SJCRH30 (cell line): ENCODE measurements around the gene CCL26. TPM values are rescaled to one million over a fixed set of nuclear protein-coding genes. Genes with fewer than 3 reads are reported as not detected.
"Not testable (repeated sequence)": the region's sequence is repeated elsewhere in the genome, so short reads cannot be mapped to it uniquely, and the experiment has no call there.

ENCODE experiments used
- DNase-seq, 2 experiments: peaks; one replicate each; pipeline ENCODE4 v3.0.0-alpha.2; 2015 to 2020
- H3K27ac ChIP-seq: fragments of 250-450 bp; sonication (Bioruptor Pico); 2 replicates; pipeline ENCODE4 v1.5.1; 2020; ENCODE audit warnings: mild to moderate bottlenecking, moderate library complexity
- H3K27me3 ChIP-seq: fragments of 250-450 bp; sonication (Bioruptor Pico); 2 replicates; pipeline ENCODE4 v1.5.1; 2020; ENCODE audit warnings: mild to moderate bottlenecking, moderate library complexity
- H3K36me3 ChIP-seq: fragments of 250-450 bp; sonication (Bioruptor Pico); 2 replicates; pipeline ENCODE4 v1.5.1; 2020; ENCODE audit warnings: mild to moderate bottlenecking, moderate library complexity
- H3K4me1 ChIP-seq: fragments of 250-450 bp; sonication (Bioruptor Pico); 2 replicates; pipeline ENCODE4 v1.5.1; 2020; ENCODE audit warnings: mild to moderate bottlenecking, moderate library complexity
- H3K4me3 ChIP-seq: fragments of 250-450 bp; sonication (Bioruptor Pico); 2 replicates; pipeline ENCODE4 v1.5.1; 2020; ENCODE audit warnings: mild to moderate bottlenecking, moderate library complexity
- H3K9me3 ChIP-seq: fragments of 250-450 bp; sonication (Bioruptor Pico); replicated peaks from 2 replicates; pipeline ENCODE4 v1.5.1; 2020; ENCODE audit warnings: mild to moderate bottlenecking, moderate library complexity
- total RNA-seq: library from RNA; depleted of rRNA; stranded (reverse); fragments of >200 nt; shearing (Covaris generic); gene quantifications from 2 replicates; pipeline ENCODE4 v1.2.3, GENCODE V29; 2014

The CCL26 gene
- total RNA-seq, 1 experiment from 2014 or later, result not detected

DNA sequence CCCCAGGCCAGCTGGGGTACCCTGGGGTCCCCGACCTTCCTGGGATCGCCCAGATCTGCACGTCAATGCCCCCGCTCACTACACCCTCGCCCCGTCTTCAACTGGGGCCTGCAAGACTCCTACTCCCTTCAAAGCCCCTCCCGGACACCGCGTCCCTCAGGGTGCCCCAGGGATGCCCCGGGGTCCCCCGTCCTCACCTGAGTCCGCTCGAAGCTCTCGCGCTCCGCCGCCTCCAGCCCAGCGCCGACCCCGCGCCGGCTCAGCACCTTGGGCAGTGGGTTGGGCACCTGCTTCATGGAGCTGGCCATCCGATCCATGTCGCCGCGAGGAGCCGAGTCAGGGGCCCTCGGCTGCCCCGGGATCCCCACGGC lies 33.4 kb downstream of the CCL26 start, which contains the start of gene HIP1:
Gene HIP1 (minus strand): TSS at position 338 of the 371 bp plus-strand sequence. CDS start 21 bp downstream, at position 317.
- DNase-seq, result no peak
- peak within 1 kb of the TSS; percentile 31 for H3K27ac ChIP-seq
- H3K36me3 ChIP-seq, result no peaks in the 10 kb centered on the region
- peak within 1 kb of the TSS; percentile 97 for H3K4me3 ChIP-seq
- peaks cover 11% of the 10 kb centered on the region for H3K4me1 ChIP-seq
- no peaks in the 10 kb centered on the region for H3K27me3 ChIP-seq
- H3K9me3 ChIP-seq, result no peaks in the 10 kb centered on the region

DNA sequence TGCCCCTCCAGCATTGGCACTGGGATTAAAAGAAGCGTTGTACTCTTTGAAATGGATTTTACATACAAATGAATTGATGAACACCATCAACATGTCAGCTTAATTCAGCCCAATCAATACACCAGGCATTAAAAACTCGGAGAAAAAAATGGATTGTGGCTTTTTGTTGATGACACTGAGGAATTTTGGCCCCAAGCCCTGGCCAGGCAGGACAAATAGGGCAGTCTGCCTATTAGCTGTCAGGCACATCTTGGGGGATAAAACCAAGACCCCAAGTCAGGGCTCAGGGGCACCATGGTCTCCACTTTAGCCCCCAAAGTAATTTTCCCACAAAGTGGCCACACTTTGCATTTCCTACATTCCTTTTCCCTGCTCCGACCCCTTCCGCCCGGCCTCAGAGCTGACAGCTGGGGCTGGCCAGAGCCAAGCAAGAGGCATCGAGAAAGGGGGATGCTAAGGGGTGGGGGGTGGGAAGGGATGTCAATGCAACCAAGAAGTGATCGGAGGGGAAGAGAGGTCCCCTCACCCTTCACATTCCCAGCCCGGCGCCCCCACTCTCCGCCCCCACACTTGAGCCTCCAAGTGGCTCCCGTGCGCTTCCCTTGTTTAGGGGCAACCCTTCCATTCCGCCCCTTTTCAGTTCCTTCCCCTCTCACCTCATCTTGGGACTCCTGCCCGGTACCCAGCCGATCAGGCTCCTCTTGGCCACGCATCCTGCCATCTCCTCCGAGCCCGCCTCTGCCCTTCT lies 34.0 kb downstream of the CCL26 start:
- Histone ChIP-seq H3K27ac (peak overlapping the region; percentile 31), H3K27me3 (no peaks in the 10 kb centered on the region), H3K4me1 (peaks cover 10% of the 10 kb centered on the region), H3K36me3 (no peaks in the 10 kb centered on the region), H3K4me3 (peak overlapping the region; percentile 97), H3K9me3 (no peaks in the 10 kb centered on the region)
- peak; percentile 64 for DNase-seq

DNA sequence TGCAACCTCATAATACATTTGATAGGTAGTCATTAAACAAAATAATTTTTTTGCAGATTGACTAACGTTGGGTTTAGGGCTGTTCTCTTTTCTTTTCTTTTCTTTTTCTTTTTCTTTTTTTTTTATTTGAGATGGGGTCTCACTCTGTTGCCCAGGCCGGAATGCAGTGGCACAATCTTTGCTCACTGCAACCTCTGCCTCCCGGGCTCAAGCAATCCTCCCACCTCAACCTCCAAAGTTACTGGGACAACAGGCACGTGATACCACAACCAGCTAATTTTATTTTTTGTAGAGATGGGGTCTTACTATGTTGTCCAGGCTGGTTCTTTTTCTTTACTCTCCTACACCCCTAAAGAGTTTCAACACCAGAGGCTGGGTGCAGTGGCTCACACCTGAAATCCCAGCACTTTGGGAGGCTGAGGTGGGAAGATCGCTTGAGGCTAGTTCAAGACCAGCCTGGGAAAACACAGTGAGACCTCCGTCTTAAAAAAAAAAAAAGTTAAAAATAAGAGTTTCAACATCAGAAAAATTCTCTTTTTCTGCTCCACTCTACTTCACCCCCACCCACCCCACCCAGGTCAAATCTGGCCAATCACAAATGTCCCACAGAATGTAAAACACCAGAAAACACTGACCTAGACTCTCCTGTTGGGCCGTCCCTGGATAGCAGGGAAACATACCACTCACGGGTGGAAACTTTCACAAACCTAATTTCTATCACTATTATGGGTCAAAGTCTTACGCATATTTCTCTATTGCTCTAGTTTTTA lies 36.2 kb downstream of the CCL26 start:
- no peaks in the 10 kb centered on the region for H3K27me3 ChIP-seq
- no peak overlapping the region for H3K4me3 ChIP-seq
- no peak overlapping the region for H3K27ac ChIP-seq
- no peak for DNase-seq
- no peaks in the 10 kb centered on the region; the same call in 1 of the 2 replicates for H3K36me3 ChIP-seq
- H3K4me1 ChIP-seq, result peaks cover 13% of the 10 kb centered on the region
- no peaks in the 10 kb centered on the region for H3K9me3 ChIP-seq

DNA sequence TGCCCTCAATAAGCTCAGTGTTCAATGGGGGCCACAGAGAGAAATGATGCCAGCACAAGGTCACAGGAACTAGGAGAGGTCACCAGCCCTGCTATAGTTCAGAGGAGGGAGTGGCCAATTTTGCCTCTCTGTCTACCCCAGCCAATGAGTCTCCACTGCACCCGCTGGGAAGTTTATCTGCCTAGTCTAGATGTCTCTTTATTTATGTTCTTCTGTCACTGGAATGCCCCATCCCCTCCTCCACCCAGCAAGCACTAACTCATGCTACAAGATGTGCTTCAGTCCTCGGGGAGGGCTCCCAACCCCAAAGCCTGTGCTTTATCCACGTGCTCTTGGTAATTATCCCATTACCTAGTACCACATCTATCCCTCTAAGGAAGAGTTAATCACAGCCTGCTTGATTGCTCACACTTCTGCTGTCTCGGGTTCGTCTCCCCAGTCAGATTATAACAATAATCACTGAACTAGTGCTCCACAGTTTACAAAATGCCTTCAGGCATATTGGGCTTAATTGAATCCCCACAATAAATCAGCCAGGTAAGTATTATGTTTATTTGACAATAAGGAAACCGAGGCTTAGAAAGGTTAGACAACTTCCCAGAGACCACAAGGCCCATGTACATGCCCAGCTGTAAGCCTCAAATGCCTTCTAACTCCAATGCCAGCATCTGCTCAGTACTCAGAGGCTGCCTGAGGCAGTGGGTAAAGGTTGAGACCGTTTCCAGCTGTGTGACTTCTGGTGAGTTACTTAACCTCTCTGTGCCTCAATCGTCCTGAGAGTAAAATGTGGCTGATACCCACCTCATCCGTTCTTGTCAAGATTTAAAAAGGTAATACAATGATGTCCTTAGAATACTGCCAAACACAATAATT lies 37.2 kb downstream of the CCL26 start:
- Histone ChIP-seq H3K9me3 (no peaks in the 10 kb centered on the region), H3K27ac (no peak overlapping the region), H3K27me3 (no peaks in the 10 kb centered on the region), H3K4me3 (no peak overlapping the region), H3K4me1 (peaks cover 13% of the 10 kb centered on the region), H3K36me3 (no peaks in the 10 kb centered on the region; the same call in 1 of the 2 replicates)
- no peak for DNase-seq

DNA sequence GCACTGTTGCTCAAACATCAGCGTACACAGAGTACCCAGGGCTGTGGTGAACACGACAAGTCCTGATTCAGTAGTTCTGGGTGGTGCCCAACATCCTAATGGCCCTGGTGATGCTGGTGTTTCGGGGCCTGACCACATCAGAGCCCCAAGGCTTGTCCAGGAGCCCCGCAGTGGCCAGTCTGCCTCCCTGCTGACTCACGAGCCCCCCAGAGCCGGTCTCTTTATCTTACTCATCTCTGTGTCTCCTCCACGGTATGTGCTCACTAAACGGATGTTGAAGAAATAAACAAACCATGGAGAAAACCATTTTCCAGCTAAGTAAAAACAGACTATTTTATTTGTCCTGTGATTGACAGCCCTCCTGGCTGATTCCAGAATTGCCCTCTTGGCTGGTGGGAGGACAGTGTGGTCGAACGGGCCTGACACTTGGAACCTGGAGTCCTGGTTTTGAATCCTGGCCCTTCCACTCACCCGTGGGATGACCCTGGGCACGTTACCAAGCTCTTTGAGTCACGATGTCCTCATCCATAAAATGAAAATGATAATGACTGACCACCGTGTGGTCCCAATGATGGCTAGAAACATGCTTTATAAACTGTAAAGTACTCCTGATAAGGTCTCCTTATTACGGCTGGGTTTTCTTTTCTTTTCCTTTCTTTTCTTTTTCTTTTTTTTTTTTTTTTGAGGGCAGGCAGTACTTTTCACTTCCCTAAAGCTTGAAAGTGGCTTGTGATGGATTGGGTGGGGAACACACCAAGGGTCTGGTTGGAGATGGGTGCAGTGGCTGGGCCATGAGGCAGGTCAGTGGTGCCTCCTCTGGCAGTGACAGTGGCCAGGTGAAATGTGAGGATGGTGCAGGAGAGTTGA lies 39.0 kb downstream of the CCL26 start:
- H3K36me3 ChIP-seq, result no peaks in the 10 kb centered on the region; the same call in none of the 2 replicates
- H3K4me3 ChIP-seq, result no peak overlapping the region
- H3K9me3 ChIP-seq, result no peaks in the 10 kb centered on the region
- peak; percentile 46 to 59 for DNase-seq
- H3K4me1 ChIP-seq, result peaks cover 13% of the 10 kb centered on the region
- H3K27me3 ChIP-seq, result no peaks in the 10 kb centered on the region
- H3K27ac ChIP-seq, result no peak overlapping the region

DNA sequence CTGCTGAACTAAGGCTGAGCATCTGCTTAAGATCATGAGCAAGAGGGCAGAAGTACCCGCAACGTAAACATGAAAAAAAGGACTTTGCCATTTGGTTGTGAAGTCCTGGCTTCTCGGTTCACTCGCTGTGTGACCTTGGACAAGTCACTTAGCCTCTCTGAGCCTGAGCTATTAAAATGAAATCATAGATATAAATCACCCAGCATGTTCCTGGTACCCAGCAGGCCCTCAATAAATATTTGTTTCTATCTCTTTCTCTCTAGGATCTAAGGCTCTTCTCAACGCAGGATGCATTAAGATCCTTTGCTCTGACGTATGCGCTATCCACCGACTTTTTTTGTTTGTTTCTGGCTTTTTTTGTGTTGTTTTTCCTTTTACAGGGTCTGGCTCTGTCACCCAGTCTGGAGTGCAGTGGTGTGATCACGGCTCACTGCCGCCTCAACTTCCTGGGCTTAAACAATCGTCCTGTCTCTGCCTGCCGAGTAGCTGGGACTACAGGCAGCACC lies 39.9 kb downstream of the CCL26 start:
- no peak for DNase-seq
- H3K4me3 ChIP-seq, result no peak overlapping the region
- H3K4me1 ChIP-seq, result peaks cover 7% of the 10 kb centered on the region; the same call in 1 of the 2 replicates
- H3K27me3 ChIP-seq, result no peaks in the 10 kb centered on the region
- no peak overlapping the region for H3K27ac ChIP-seq
- no peaks in the 10 kb centered on the region for H3K9me3 ChIP-seq
- H3K36me3 ChIP-seq, result no peaks in the 10 kb centered on the region; the same call in none of the 2 replicates

DNA sequence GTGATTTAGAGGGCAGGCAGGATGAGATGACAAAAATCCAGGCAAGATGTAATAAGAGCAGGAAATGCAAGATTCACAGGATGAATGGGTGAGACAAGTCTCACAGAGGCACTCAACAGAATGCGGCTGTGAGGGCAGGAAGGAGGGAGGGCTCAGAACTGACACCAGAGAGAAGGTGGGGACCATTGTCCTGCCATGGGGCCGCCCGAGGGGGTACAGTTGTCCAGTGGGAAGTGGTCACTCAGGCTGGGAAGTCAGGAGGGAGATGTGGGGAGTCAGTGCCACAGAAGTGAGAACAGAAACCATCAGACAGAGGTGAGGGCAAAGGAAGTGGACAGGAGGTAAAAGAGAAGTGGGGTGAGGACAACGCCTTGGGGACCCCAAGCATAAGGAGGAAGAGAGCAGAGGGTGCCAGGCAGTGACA lies 42.1 kb downstream of the CCL26 start:
- no peaks in the 10 kb centered on the region; the same call in none of the 2 replicates for H3K36me3 ChIP-seq

DNA sequence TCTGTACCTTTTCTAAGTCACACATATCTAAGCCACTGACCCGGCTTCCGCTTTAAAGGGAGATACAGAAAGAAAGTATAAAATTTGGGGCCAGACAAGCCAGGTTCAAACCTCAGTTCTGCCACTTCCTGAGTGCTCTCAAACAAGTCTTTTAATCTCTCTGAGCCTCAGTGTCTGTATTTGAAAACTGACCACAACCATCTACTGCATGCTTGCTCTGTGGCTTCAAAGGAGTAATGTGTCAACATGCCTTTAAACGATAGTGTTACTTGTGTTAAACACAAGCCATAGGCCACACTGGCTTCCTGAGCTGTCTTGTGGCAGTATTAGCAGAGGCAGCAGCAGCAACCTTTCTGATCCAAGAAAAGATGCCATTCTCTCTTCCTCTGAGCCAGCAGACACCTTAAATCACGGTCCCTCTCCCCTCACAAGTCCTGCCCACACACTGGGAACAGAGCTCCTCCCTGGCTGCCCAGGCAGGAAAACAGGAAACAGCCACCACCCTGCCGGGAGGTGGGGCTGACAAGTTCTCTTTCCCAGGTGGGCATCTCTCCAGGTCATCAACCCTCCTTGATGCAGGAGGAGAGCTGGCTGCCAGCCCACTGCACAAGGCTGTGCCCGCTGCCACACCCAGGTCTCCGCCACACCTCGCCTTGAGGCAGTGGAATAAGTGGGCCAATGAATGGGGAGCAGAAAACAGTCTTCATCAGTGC lies 44.0 kb downstream of the CCL26 start:
- Histone ChIP-seq H3K4me1 (peaks cover 3% of the 10 kb centered on the region; the same call in 1 of the 2 replicates), H3K36me3 (no peaks in the 10 kb centered on the region; the same call in none of the 2 replicates), H3K9me3 (no peaks in the 10 kb centered on the region), H3K27me3 (no peaks in the 10 kb centered on the region), H3K27ac (no peak overlapping the region), H3K4me3 (no peak overlapping the region)
- DNase-seq, result no peak

More for the DNA sequence above, 42.1 kb downstream of the CCL26 start:
- H3K4me3 ChIP-seq, result no peak overlapping the region
- DNase-seq, result no peak
- no peak overlapping the region for H3K27ac ChIP-seq
- H3K9me3 ChIP-seq, result no peaks in the 10 kb centered on the region
- peaks cover 7% of the 10 kb centered on the region; the same call in 1 of the 2 replicates for H3K4me1 ChIP-seq
- no peaks in the 10 kb centered on the region for H3K27me3 ChIP-seq

DNA sequence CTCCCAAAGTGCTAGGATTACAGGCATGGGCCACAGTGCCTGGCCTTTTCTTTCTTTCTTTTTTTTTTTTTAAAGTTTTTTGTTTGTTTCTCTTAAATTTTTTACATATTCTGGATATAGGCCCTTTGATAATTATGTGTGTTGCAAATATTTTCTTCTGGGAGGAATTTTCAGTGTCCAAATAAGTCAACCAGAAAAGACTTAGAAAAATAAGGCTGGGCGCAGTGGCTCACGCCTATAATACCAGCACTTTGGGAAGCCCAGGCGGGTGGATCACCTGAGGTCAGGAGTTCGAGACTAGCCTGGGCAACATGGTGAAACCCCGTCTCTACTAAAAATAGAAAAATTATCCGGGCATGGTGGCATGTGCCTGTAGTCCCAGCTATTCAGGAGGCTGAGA lies 44.7 kb downstream of the CCL26 start:
- not testable (repeated sequence) for H3K27me3 ChIP-seq, H3K27ac ChIP-seq, H3K4me1 ChIP-seq, DNase-seq, H3K4me3 ChIP-seq, H3K9me3 ChIP-seq, H3K36me3 ChIP-seq

DNA sequence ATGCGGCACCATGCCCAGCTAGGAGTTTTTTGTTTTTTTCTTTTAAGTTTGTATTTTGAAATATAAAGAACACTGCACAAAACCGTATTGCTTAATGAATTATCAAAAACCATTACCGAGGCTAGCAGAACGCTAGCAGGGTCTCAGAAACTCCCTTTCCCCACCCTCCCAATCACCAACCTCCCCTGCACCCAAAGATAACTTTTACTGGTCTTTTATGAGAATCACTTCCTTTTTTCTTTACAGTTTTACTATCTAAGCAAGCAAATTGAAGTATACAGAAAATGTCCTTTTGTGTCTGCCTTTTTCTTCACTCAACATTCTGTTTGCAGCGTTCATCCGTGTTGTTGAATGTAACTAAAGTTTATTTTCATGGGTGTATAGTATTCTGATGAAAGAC lies 46.7 kb downstream of the CCL26 start:
- no peak for DNase-seq

DNA sequence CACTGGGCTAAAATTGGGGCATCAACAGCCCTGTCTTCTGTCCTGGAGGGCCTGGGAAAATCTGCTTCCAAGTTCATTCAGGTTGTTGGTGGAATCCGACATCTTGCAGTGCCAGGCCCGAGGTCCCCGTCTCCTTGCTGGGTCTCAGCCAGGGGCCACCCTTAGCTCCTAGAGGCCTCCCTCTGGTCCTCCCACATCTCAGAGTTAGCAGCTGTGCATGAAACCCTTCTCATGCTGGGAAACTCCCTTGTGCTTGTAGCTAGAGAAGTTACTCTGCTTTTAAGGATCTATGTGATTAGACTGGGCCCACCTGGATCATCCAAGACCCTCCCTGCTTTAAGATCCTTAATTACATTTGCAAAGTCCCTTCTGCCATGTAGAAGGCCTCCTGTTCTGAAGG lies 48.6 kb downstream of the CCL26 start:
- DNase-seq, result no peak
- no peaks in the 10 kb centered on the region for H3K27me3 ChIP-seq

More for the DNA sequence above, 46.7 kb downstream of the CCL26 start:
- no peaks in the 10 kb centered on the region; the same call in 1 of the 2 replicates for H3K4me1 ChIP-seq
- no peak overlapping the region for H3K4me3 ChIP-seq
- no peak overlapping the region for H3K27ac ChIP-seq
- H3K36me3 ChIP-seq, result no peaks in the 10 kb centered on the region; the same call in 1 of the 2 replicates
- no peaks in the 10 kb centered on the region for H3K27me3 ChIP-seq
- H3K9me3 ChIP-seq, result no peaks in the 10 kb centered on the region

DNA sequence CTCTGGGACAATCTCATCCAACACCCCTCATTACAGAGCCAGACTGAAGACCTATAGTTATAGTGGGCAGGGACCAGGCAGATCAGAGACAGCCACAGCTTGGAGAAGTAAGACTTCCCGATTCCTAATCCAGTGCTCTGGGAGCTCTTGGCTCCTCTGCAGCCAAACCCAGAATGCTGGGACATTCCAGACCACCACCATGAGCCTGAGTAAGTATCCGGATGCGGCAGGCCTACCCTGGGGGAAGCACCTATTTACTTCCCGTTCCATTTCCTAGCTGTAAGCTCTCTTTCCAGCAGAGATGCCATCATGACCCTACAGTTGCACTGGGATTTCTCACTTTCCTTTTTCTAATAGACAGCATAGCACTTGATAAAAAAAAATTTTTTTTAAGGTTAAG lies 49.6 kb downstream of the CCL26 start:
- Histone ChIP-seq H3K4me3 (no peak overlapping the region), H3K27ac (no peak overlapping the region), H3K36me3 (peaks cover 4% of the 10 kb centered on the region; the same call in 1 of the 2 replicates), H3K27me3 (no peaks in the 10 kb centered on the region), H3K9me3 (no peaks in the 10 kb centered on the region), H3K4me1 (no peaks in the 10 kb centered on the region)
- DNase-seq, result no peak

More for the DNA sequence above, 48.6 kb downstream of the CCL26 start:
- Histone ChIP-seq H3K27ac (no peak overlapping the region), H3K36me3 (no peaks in the 10 kb centered on the region), H3K4me1 (no peaks in the 10 kb centered on the region; the same call in 1 of the 2 replicates), H3K9me3 (no peaks in the 10 kb centered on the region), H3K4me3 (no peak overlapping the region)

DNA sequence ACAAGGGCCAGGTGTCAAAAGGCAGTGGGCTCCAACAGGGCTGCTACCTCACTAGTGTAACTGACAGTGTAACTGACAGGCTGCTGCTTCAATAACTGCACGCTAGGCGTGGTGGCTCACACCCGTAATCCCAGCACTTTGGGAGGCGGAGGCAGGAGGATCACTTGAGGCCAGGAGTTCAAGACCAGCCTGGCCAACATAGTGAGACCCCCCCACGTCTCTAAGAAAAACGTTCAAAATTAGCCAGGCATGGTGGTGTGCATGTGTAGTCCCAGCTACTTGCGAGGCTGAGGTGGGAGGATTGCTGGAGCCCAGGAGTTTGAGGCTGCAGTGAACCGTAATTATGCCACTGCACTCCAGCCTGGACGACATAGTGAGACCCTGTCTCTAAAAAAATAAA lies 50.1 kb downstream of the CCL26 start:
- not testable (repeated sequence) for H3K27ac ChIP-seq, H3K9me3 ChIP-seq, H3K27me3 ChIP-seq, H3K4me1 ChIP-seq, H3K4me3 ChIP-seq, DNase-seq, H3K36me3 ChIP-seq
